22Rv1 (cell line): ENCODE data around the gene TAS1R1.

ENCODE experiments used
- CTCF ChIP-seq: fragments of 450-650 bp; IDR thresholded peaks from 2 replicates; pipeline ENCODE4 v1.5.1; 2017; ENCODE audit warnings: mild to moderate bottlenecking
- ZFX ChIP-seq: fragments of 450-650 bp; IDR thresholded peaks from 2 replicates; pipeline ENCODE4 v1.6.1; 2017; ENCODE audit warnings: antibody characterized with exemption, borderline replicate concordance

- TF ChIP-seq CTCF (no peak), ZFX (no peak)
These were observed 15.0 kb downstream of the TAS1R1 start for GRCh38 chr1:6570100-6570499.
